Osteoblast (primary cell): Measurements from ENCODE around the gene HDHD2. TPM values are rescaled to one million over a fixed set of nuclear protein-coding genes. Genes with fewer than 3 reads are reported as not detected.
A peak's percentile ranks its signal among the peaks of the same experiment; 100 is the strongest.

Experiments
- DNase-seq: peaks from one replicate; pipeline ENCODE4 v3.0.0; 2011; ENCODE audit warnings: low spot score, mixed read lengths; ENCODE audit not compliant: insufficient read length; ENCODE audit errors: missing footprints
- H2AFZ ChIP-seq: 2 replicates; pipeline ENCODE4 v1.6.0; 2011; ENCODE audit warnings: mild to moderate bottlenecking, low read length
- H3K27ac ChIP-seq: 2 replicates; pipeline ENCODE4 v1.5.1; 2011; ENCODE audit warnings: mild to moderate bottlenecking, low read depth, low read length, moderate library complexity
- H3K27me3 ChIP-seq: 2 replicates; pipeline ENCODE4 v1.6.0; 2012; ENCODE audit warnings: mild to moderate bottlenecking, control low read depth, inconsistent platforms, low read length, moderate library complexity; ENCODE audit not compliant: insufficient read depth
- H3K36me3 ChIP-seq: 2 replicates; pipeline ENCODE4 v1.5.1; 2011; ENCODE audit warnings: mild to moderate bottlenecking, low read length, control low read depth, moderate library complexity; ENCODE audit not compliant: insufficient read depth
- H3K4me1 ChIP-seq: 2 replicates; pipeline ENCODE4 v1.5.1; 2011; ENCODE audit warnings: mild to moderate bottlenecking, low read length, control low read depth, moderate library complexity; ENCODE audit not compliant: insufficient read depth
- H3K4me2 ChIP-seq: 2 replicates; pipeline ENCODE4 v1.6.0; 2011; ENCODE audit warnings: mild to moderate bottlenecking, low read length; ENCODE audit not compliant: insufficient read depth
- H3K4me3 ChIP-seq: fragments of 200-600 bp; sonication (generic); 3 replicates; pipeline ENCODE4 v1.5.1; 2012; ENCODE audit warnings: mild to moderate bottlenecking, low read length, inconsistent platforms; ENCODE audit not compliant: insufficient read depth
- H3K79me2 ChIP-seq: 2 replicates; pipeline ENCODE4 v1.6.0; 2012; ENCODE audit warnings: mild to moderate bottlenecking, low read length, control low read depth, inconsistent platforms; ENCODE audit not compliant: insufficient read depth
- H3K9me3 ChIP-seq: 2 replicates; pipeline ENCODE4 v1.5.1; 2011; ENCODE audit warnings: low read depth, low read length, control low read depth
- H4K20me1 ChIP-seq: 2 replicates; pipeline ENCODE4 v1.6.0; 2012; ENCODE audit warnings: mild to moderate bottlenecking, low read length, control low read depth; ENCODE audit not compliant: insufficient read depth
- CTCF ChIP-seq: IDR thresholded peaks from 2 replicates; pipeline ENCODE4 v1.5.1; 2011; ENCODE audit warnings: mild to moderate bottlenecking, low read depth, low read length, moderate library complexity; ENCODE audit errors: extremely low read depth
- total RNA-seq: library from RNA; depleted of rRNA; stranded (reverse); fragments of >200 nt; gene quantifications from 2 replicates; pipeline ENCODE4 v1.2.3, GENCODE V29; 2012

The HDHD2 gene
- total RNA-seq, 1 donor, result 17.4 TPM

GRCh38 chr18:47168913-47169312 is 18.6 kb upstream of the HDHD2 start:
- no peak for TF ChIP-seq CTCF
- H3K27ac ChIP-seq, result no peak overlapping the region

GRCh38 chr18:47168509-47168908 is 18.2 kb upstream of the HDHD2 start:
- peaks cover 2% of the 10 kb centered on the region for H3K4me1 ChIP-seq
- no peak overlapping the region for H2AFZ ChIP-seq
- no peak overlapping the region for H3K4me3 ChIP-seq
- H3K79me2 ChIP-seq, result peaks cover 93% of the 10 kb centered on the region
- no peaks in the 10 kb centered on the region for H3K9me3 ChIP-seq
- no peak for TF ChIP-seq CTCF
- no peak overlapping the region for H3K4me2 ChIP-seq
- no peak for DNase-seq
- H4K20me1 ChIP-seq, result peaks cover 26% of the 10 kb centered on the region
- H3K27ac ChIP-seq, result no peak overlapping the region
- H3K27me3 ChIP-seq, result no peaks in the 10 kb centered on the region
- H3K36me3 ChIP-seq, result no peaks in the 10 kb centered on the region

More at GRCh38 chr18:47168913-47169312, 18.6 kb upstream of the HDHD2 start:
- Histone ChIP-seq H4K20me1 (peaks cover 28% of the 10 kb centered on the region), H3K9me3 (no peaks in the 10 kb centered on the region), H3K27me3 (no peaks in the 10 kb centered on the region), H3K79me2 (peaks cover 93% of the 10 kb centered on the region), H3K36me3 (no peaks in the 10 kb centered on the region), H2AFZ (no peak overlapping the region), H3K4me1 (no peaks in the 10 kb centered on the region), H3K4me2 (no peak overlapping the region), H3K4me3 (no peak overlapping the region)
- no peak for DNase-seq

GRCh38 chr18:47166294-47166693 is 16.0 kb upstream of the HDHD2 start:
- Histone ChIP-seq H4K20me1 (peaks cover 28% of the 10 kb centered on the region), H3K4me1 (peaks cover 10% of the 10 kb centered on the region), H3K27ac (no peak overlapping the region), H3K36me3 (no peaks in the 10 kb centered on the region), H3K4me2 (no peak overlapping the region), H3K27me3 (no peaks in the 10 kb centered on the region), H2AFZ (no peak overlapping the region), H3K9me3 (no peaks in the 10 kb centered on the region), H3K4me3 (no peak overlapping the region), H3K79me2 (peaks cover 89% of the 10 kb centered on the region)
- no peak for DNase-seq
- TF ChIP-seq CTCF, result no peak

GRCh38 chr18:47163241-47163640 is 12.9 kb upstream of the HDHD2 start:
- H3K36me3 ChIP-seq, result no peaks in the 10 kb centered on the region
- peak overlapping the region; percentile 78 for H3K27ac ChIP-seq
- peaks cover 26% of the 10 kb centered on the region for H4K20me1 ChIP-seq
- no peak for TF ChIP-seq CTCF
- peaks cover 90% of the 10 kb centered on the region for H3K79me2 ChIP-seq
- H2AFZ ChIP-seq, result no peak overlapping the region
- peak; percentile 90 for DNase-seq
- peak overlapping the region; percentile 33 for H3K4me3 ChIP-seq
- H3K4me1 ChIP-seq, result peaks cover 10% of the 10 kb centered on the region
- no peaks in the 10 kb centered on the region for H3K9me3 ChIP-seq
- peak overlapping the region; percentile 69 for H3K4me2 ChIP-seq
- H3K27me3 ChIP-seq, result no peaks in the 10 kb centered on the region
